HL-60/S4 (cell line): ENCODE results near the gene SMOC2.

Experiments
- in situ Hi-C: fragments of 300-500 bp; cut with MboI; formaldehyde crosslinking; loops from 2 replicates; pipeline ENCODE4 v1.14.3; 2022; ENCODE audit warnings: low sequenced_read_pairs

SMOC2 gene

GRCh38 chr6:168440520-168441433 lies at the start of gene SMOC2:
SMOC2 (plus strand) TSS chr6:168441184; CDS start chr6:168441371, 187 bp downstream.
- in situ Hi-C loops, result no loop called here

- in situ Hi-C loops, result no loop called here
Measured at GRCh38 chr6:168393126-168393870, 47.7 kb upstream of the SMOC2 start.

GRCh38 chr6:168394606-168395005 lies 46.4 kb upstream of the SMOC2 start:
- in situ Hi-C loops, result no loop called here

GRCh38 chr6:168395983-168396382 lies 45.0 kb upstream of the SMOC2 start:
- in situ Hi-C loops, result no loop called here

GRCh38 chr6:168396561-168396960 lies 44.4 kb upstream of the SMOC2 start:
- in situ Hi-C loops, result no loop called here

- in situ Hi-C loops, result no loop called here
Measured at GRCh38 chr6:168397012-168397411, 44.0 kb upstream of the SMOC2 start.

- in situ Hi-C loops, result no loop called here
Measured at GRCh38 chr6:168400037-168400436, 40.9 kb upstream of the SMOC2 start.

- in situ Hi-C loops, result no loop called here
Measured at GRCh38 chr6:168403370-168404005, 37.5 kb upstream of the SMOC2 start.

GRCh38 chr6:168404560-168404959 lies 36.4 kb upstream of the SMOC2 start:
- in situ Hi-C loops, result no loop called here

- in situ Hi-C loops, result no loop called here
Measured at GRCh38 chr6:168407842-168408241, 33.1 kb upstream of the SMOC2 start.

GRCh38 chr6:168408504-168409136 lies 32.4 kb upstream of the SMOC2 start:
- in situ Hi-C loops, result no loop called here

GRCh38 chr6:168410035-168410434 lies 30.9 kb upstream of the SMOC2 start:
- in situ Hi-C loops, result no loop called here

- in situ Hi-C loops, result no loop called here
Measured at GRCh38 chr6:168410554-168411011, 30.4 kb upstream of the SMOC2 start.

- in situ Hi-C loops, result no loop called here
Measured at GRCh38 chr6:168411130-168411529, 29.9 kb upstream of the SMOC2 start.

- in situ Hi-C loops, result no loop called here
Measured at GRCh38 chr6:168411793-168412192, 29.2 kb upstream of the SMOC2 start.

GRCh38 chr6:168412456-168412855 lies 28.5 kb upstream of the SMOC2 start:
- in situ Hi-C loops, result no loop called here

- in situ Hi-C loops, result no loop called here
Measured at GRCh38 chr6:168413018-168413720, 27.8 kb upstream of the SMOC2 start.

GRCh38 chr6:168413856-168414255 lies 27.1 kb upstream of the SMOC2 start:
- in situ Hi-C loops, result no loop called here

GRCh38 chr6:168414336-168415097 lies 26.5 kb upstream of the SMOC2 start:
- in situ Hi-C loops, result no loop called here
